ENCODE results near the gene WDR70.

DNA sequence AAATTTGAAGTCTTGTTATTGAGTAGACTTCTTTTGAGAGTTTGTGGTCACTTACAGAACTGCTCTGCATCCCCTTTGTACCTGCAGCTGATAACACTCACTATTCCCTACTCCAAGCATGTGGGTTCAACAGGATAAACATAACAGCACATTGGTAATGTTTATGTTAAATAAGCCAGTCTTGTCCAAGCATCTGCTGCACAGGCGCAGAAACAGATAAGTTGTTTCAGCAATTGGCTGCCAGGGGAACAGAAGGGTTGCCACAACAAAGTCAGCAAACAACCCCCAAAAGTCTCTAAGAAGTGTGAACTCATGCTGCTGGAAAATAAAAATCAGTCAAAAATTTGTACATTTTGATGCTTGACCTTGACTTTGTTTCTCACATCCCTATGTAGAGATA, 286.2 kb downstream of the WDR70 start:
- TF ChIP-seq, protein P1, sequence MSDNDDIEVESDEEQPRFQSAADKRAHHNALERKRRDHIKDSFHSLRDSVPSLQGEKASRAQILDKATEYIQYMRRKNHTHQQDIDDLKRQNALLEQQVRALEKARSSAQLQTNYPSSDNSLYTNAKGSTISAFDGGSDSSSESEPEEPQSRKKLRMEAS (IDR thresholded peaks at IDR 0.05; ENCODE audit: insufficient read depth, insufficient read length), result no peak
- TF ChIP-seq EZH2 (IDR thresholded peaks at IDR 0.05; ENCODE audit: borderline replicate concordance, low read depth, low read length, severe bottlenecking) (no peak), POLR2AphosphoS5 (IDR thresholded peaks at IDR 0.05; ENCODE audit: insufficient read depth, low read depth, low read length) (no peak)
